ENCODE results near the gene RNH1.

GRCh38 chr11:464316-464715, 42.7 kb downstream of the RNH1 start:
- no peak for TF ChIP-seq CTCF (IDR thresholded peaks at IDR 0.05; ENCODE audit: poor library complexity, severe bottlenecking)
- no peak for TF ChIP-seq EZH2 (IDR thresholded peaks at IDR 0.05; ENCODE audit: borderline replicate concordance, insufficient read depth, low read length, poor library complexity, severe bottlenecking)
- TF ChIP-seq POLR2AphosphoS5 (IDR thresholded peaks at IDR 0.05) = no peak
- TF ChIP-seq REST (IDR thresholded peaks at IDR 0.05; ENCODE audit: borderline replicate concordance) = no peak
- TF ChIP-seq EP300 (conservative IDR thresholded peaks at IDR 0.05; ENCODE audit: poor library complexity, severe bottlenecking) = no peak
- no peak for TF ChIP-seq TAF1 (IDR thresholded peaks at IDR 0.05; ENCODE audit: low read depth)
- no peak for TF ChIP-seq RAD21 (conservative IDR thresholded peaks at IDR 0.05)
- TF ChIP-seq MXI1 (conservative IDR thresholded peaks at IDR 0.05; ENCODE audit: poor library complexity, severe bottlenecking) = no peak
- TF ChIP-seq SMC3 (conservative IDR thresholded peaks at IDR 0.05; ENCODE audit: poor library complexity) = no peak

All from neural cell (in vitro differentiated cells).